Neural cell (in vitro differentiated cells): Measurements from ENCODE around the gene WDR26. TPM values are rescaled to one million over a fixed set of nuclear protein-coding genes. Genes with fewer than 3 reads are reported as not detected.

Experiments
- H2AFZ ChIP-seq: fragments of 200-600, 300-800 bp; sonication (generic), shearing (Covaris generic); 2 replicates; pipeline ENCODE4 v1.6.0; 2014; ENCODE audit warnings: low read depth, mild to moderate bottlenecking, antibody characterized with exemption, low read length, moderate library complexity
- H3F3A ChIP-seq: fragments of 200-600 bp; shearing (Covaris generic); 2 replicates; pipeline ENCODE4 v1.6.1; 2016; ENCODE audit warnings: mild to moderate bottlenecking, moderate library complexity, mixed read lengths, antibody characterized with exemption, low read length; ENCODE audit not compliant: insufficient read depth, poor library complexity, severe bottlenecking
- H3K27ac ChIP-seq: fragments of 200-600, 300-800 bp; sonication (generic), shearing (Covaris generic); 2 replicates; pipeline ENCODE4 v1.5.1; 2014; ENCODE audit warnings: mild to moderate bottlenecking, low read length, moderate library complexity
- H3K27me3 ChIP-seq: fragments of 300-800, 200-600 bp; sonication (generic), shearing (Covaris generic); 2 replicates; pipeline ENCODE4 v1.6.0; 2014; ENCODE audit warnings: mild to moderate bottlenecking, low read depth, low read length, moderate library complexity; ENCODE audit not compliant: insufficient read depth
- H3K36me3 ChIP-seq: fragments of 300-800, 200-600 bp; sonication (generic), shearing (Covaris generic); 2 replicates; pipeline ENCODE4 v1.5.1; 2014; ENCODE audit warnings: mild to moderate bottlenecking, antibody characterized with exemption, low read length, moderate library complexity; ENCODE audit not compliant: insufficient read depth
- H3K4me2 ChIP-seq: fragments of 300-800, 200-600 bp; sonication (generic), shearing (Covaris generic); 2 replicates; pipeline ENCODE4 v1.6.0; 2014; ENCODE audit warnings: mild to moderate bottlenecking, low read length
- H3K4me3 ChIP-seq: fragments of 300-800, 200-600 bp; sonication (generic), shearing (Covaris generic); 2 replicates; pipeline ENCODE4 v1.5.1; 2014; ENCODE audit warnings: mild to moderate bottlenecking, low read length, moderate library complexity
- H3K79me2 ChIP-seq: fragments of 200-600 bp; shearing (Covaris generic); replicated peaks from 2 replicates; pipeline ENCODE4 v1.6.0; 2014; ENCODE audit warnings: mild to moderate bottlenecking, low read length, moderate library complexity; ENCODE audit not compliant: insufficient read depth
- H3K9ac ChIP-seq: fragments of 300-800, 200-600 bp; sonication (generic), shearing (Covaris generic); 2 replicates; pipeline ENCODE4 v1.6.1; 2016; ENCODE audit warnings: mild to moderate bottlenecking, low read length, mixed read lengths
- H3K9me2 ChIP-seq: fragments of 200-600 bp; shearing (Covaris generic); 2 replicates; pipeline ENCODE4 v1.6.1; 2016; ENCODE audit warnings: mild to moderate bottlenecking, low read length, mixed read lengths; ENCODE audit not compliant: insufficient read depth
- H3K9me3 ChIP-seq: fragments of 200-600, 300-800 bp; sonication (generic), shearing (Covaris generic); 2 replicates; pipeline ENCODE4 v1.6.1; 2016; ENCODE audit warnings: mild to moderate bottlenecking, mixed run types, low read length, moderate library complexity, mixed read lengths
- H4K20me1 ChIP-seq: fragments of 200-600 bp; shearing (Covaris generic); 2 replicates; pipeline ENCODE4 v1.6.1; 2016; ENCODE audit warnings: mild to moderate bottlenecking, mixed run types; ENCODE audit not compliant: insufficient read depth
- EP300 ChIP-seq: fragments of 450-650 bp; conservative IDR thresholded peaks from 2 replicates; pipeline ENCODE4 v1.6.1; 2014; ENCODE audit warnings: antibody characterized with exemption, mild to moderate bottlenecking, moderate library complexity; ENCODE audit not compliant: poor library complexity, severe bottlenecking
- EZH2 ChIP-seq: fragments of 200-600, 300-800 bp; shearing (Covaris generic), sonication (generic); IDR thresholded peaks from 2 replicates; pipeline ENCODE4 v1.6.1; 2014; ENCODE audit warnings: antibody characterized with exemption, low read length, borderline replicate concordance, mild to moderate bottlenecking; ENCODE audit not compliant: insufficient read depth, poor library complexity, severe bottlenecking
- MXI1 ChIP-seq: fragments of 450-650 bp; conservative IDR thresholded peaks from 2 replicates; pipeline ENCODE4 v1.6.1; 2014; ENCODE audit warnings: antibody characterized with exemption, mild to moderate bottlenecking; ENCODE audit not compliant: poor library complexity, severe bottlenecking
- POLR2AphosphoS5 ChIP-seq: IDR thresholded peaks from 2 replicates; pipeline ENCODE4 v1.6.1; 2012
- RAD21 ChIP-seq: fragments of 450-650 bp; conservative IDR thresholded peaks from 2 replicates; pipeline ENCODE4 v1.6.1; 2014; ENCODE audit warnings: antibody characterized with exemption, mild to moderate bottlenecking, moderate library complexity
- SMC3 ChIP-seq: fragments of 450-650 bp; conservative IDR thresholded peaks from 2 replicates; pipeline ENCODE4 v1.6.1; 2014; ENCODE audit warnings: antibody characterized with exemption, mild to moderate bottlenecking, moderate library complexity; ENCODE audit not compliant: poor library complexity
- TAF1 ChIP-seq: IDR thresholded peaks from 2 replicates; pipeline ENCODE4 v1.6.1; 2012; ENCODE audit warnings: low read depth
- polyA plus RNA-seq: library from polyadenylated mRNA; depleted of rRNA; stranded (reverse); fragments of >200 nt; gene quantifications from 2 replicates; pipeline ENCODE4 v1.2.3, GENCODE V29; 2014
- TF ChIP-seq, protein P1 (sequence below): fragments of 450-650 bp; IDR thresholded peaks from 2 replicates; pipeline ENCODE4 v1.5.1; 2014; ENCODE audit warnings: antibody characterized with exemption, mild to moderate bottlenecking, moderate library complexity; ENCODE audit not compliant: poor library complexity, severe bottlenecking
- TF ChIP-seq, protein P2 (sequence below): IDR thresholded peaks from 2 replicates; pipeline ENCODE4 v1.6.1; 2012; ENCODE audit warnings: borderline replicate concordance

Gene WDR26
- polyA plus RNA-seq, 1 donor from 2014 or later = 89.6 TPM

DNA sequence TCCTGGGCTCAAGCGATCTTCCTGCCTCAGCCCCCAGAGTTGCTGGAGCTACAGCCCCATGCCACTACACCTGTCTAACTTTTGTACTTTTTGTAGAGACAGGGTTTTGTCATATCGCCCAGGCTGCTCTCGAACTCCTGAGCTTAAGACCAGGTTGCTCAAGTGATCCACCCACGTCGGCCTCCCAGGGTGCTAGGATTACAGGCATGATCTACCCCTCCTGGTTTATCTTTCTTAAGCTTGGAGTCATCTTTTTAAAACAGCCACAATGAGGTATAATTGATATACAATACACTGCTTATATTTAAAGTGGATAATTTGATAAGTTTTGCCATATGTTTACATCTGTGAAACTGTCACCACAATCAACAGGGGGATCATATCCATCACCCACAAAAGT lies 25.4 kb upstream of the WDR26 start:
- Histone ChIP-seq H3K4me3 (no peak overlapping the region), H3K9me2 (no peaks in the 10 kb centered on the region), H3K27me3 (no peaks in the 10 kb centered on the region), H3K36me3 (no peaks in the 10 kb centered on the region), H3K9me3 (no peaks in the 10 kb centered on the region), H3K79me2 (no peaks in the 10 kb centered on the region), H3K27ac (no peak overlapping the region), H3K9ac (no peak overlapping the region), H3F3A (no peaks in the 10 kb centered on the region), H2AFZ (no peak overlapping the region), H3K4me2 (no peak overlapping the region), H4K20me1 (no peaks in the 10 kb centered on the region)
- TF ChIP-seq EZH2 = no peak
- TF ChIP-seq, protein P1, sequence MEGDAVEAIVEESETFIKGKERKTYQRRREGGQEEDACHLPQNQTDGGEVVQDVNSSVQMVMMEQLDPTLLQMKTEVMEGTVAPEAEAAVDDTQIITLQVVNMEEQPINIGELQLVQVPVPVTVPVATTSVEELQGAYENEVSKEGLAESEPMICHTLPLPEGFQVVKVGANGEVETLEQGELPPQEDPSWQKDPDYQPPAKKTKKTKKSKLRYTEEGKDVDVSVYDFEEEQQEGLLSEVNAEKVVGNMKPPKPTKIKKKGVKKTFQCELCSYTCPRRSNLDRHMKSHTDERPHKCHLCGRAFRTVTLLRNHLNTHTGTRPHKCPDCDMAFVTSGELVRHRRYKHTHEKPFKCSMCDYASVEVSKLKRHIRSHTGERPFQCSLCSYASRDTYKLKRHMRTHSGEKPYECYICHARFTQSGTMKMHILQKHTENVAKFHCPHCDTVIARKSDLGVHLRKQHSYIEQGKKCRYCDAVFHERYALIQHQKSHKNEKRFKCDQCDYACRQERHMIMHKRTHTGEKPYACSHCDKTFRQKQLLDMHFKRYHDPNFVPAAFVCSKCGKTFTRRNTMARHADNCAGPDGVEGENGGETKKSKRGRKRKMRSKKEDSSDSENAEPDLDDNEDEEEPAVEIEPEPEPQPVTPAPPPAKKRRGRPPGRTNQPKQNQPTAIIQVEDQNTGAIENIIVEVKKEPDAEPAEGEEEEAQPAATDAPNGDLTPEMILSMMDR = no peak
- TF ChIP-seq EP300 = no peak
- TF ChIP-seq TAF1 = no peak
- no peak for TF ChIP-seq SMC3
- TF ChIP-seq RAD21 = no peak
- TF ChIP-seq MXI1 = no peak
- TF ChIP-seq, protein P2, sequence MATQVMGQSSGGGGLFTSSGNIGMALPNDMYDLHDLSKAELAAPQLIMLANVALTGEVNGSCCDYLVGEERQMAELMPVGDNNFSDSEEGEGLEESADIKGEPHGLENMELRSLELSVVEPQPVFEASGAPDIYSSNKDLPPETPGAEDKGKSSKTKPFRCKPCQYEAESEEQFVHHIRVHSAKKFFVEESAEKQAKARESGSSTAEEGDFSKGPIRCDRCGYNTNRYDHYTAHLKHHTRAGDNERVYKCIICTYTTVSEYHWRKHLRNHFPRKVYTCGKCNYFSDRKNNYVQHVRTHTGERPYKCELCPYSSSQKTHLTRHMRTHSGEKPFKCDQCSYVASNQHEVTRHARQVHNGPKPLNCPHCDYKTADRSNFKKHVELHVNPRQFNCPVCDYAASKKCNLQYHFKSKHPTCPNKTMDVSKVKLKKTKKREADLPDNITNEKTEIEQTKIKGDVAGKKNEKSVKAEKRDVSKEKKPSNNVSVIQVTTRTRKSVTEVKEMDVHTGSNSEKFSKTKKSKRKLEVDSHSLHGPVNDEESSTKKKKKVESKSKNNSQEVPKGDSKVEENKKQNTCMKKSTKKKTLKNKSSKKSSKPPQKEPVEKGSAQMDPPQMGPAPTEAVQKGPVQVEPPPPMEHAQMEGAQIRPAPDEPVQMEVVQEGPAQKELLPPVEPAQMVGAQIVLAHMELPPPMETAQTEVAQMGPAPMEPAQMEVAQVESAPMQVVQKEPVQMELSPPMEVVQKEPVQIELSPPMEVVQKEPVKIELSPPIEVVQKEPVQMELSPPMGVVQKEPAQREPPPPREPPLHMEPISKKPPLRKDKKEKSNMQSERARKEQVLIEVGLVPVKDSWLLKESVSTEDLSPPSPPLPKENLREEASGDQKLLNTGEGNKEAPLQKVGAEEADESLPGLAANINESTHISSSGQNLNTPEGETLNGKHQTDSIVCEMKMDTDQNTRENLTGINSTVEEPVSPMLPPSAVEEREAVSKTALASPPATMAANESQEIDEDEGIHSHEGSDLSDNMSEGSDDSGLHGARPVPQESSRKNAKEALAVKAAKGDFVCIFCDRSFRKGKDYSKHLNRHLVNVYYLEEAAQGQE = no peak
- TF ChIP-seq POLR2AphosphoS5 = no peak

- TF ChIP-seq, protein P1 = no peak
- TF ChIP-seq MXI1 = no peak
- TF ChIP-seq POLR2AphosphoS5 = no peak
- no peak for TF ChIP-seq RAD21
- TF ChIP-seq TAF1 = no peak
- TF ChIP-seq EP300 = no peak
- no peak for TF ChIP-seq SMC3
- no peak for TF ChIP-seq EZH2
- TF ChIP-seq, protein P2 = no peak
- H3K27me3 ChIP-seq = no peaks in the 10 kb centered on the region
- no peaks in the 10 kb centered on the region for H3K9me2 ChIP-seq
- H4K20me1 ChIP-seq = no peaks in the 10 kb centered on the region
- H3K9me3 ChIP-seq = no peaks in the 10 kb centered on the region
- H2AFZ ChIP-seq = no peak overlapping the region
- no peak overlapping the region for H3K27ac ChIP-seq
- H3K79me2 ChIP-seq = no peaks in the 10 kb centered on the region
- no peak overlapping the region for H3K9ac ChIP-seq
- no peak overlapping the region for H3K4me3 ChIP-seq
- H3F3A ChIP-seq = no peaks in the 10 kb centered on the region
- no peaks in the 10 kb centered on the region for H3K36me3 ChIP-seq
- no peak overlapping the region for H3K4me2 ChIP-seq
These were observed 24.4 kb upstream of the WDR26 start for GRCh38 chr1:224458996-224459395.
